ENCODE results near the gene CZIB. TPM values are rescaled to one million over a fixed set of nuclear protein-coding genes. Genes with fewer than 3 reads are reported as not detected.

The CZIB gene
- total and polyA plus RNA-seq, 4 donors: 45.6 to 126 (median 78.1) TPM

GRCh38 chr1:53259932-53260331, 39.5 kb upstream of the CZIB start:
- H3K27ac ChIP-seq (ENCODE audit: low read depth in 1 of 2, low read length in 2 of 2): no peak overlapping the region
- 93% methylated on average over 2 of the region's 2 CpGs for WGBS, 2 donors
- H3K4me3 ChIP-seq (ENCODE audit: low read length in 2 of 2): no peak overlapping the region
- no peaks in the 10 kb centered on the region for H3K27me3 ChIP-seq (ENCODE audit: control insufficient read depth in 1 of 2, insufficient read depth in 2 of 2, low read length in 1 of 2)
- intact Hi-C loops (cut with DNase I): no loop called here
- no peak for DNase-seq
- H3K9me3 ChIP-seq (ENCODE audit: control insufficient read depth, low read length): no peaks in the 10 kb centered on the region
- ATAC-seq (ENCODE audit: low FRiP score): no peak
- H3K36me3 ChIP-seq (ENCODE audit: control insufficient read depth in 1 of 2, insufficient read depth in 2 of 2, low read length in 1 of 2): no peaks in the 10 kb centered on the region
- H3K4me1 ChIP-seq (ENCODE audit: control insufficient read depth in 1 of 2, insufficient read depth in 2 of 2, low read length in 2 of 2): no peaks in the 10 kb centered on the region

GRCh38 chr1:53258216-53258615, 37.8 kb upstream of the CZIB start:
- 82 to 86% methylated on average over 1 of the region's 1 CpG for WGBS, 2 donors
- no peak for ATAC-seq (ENCODE audit: low FRiP score)
- H3K36me3 ChIP-seq (ENCODE audit: control insufficient read depth in 1 of 2, insufficient read depth in 2 of 2, low read length in 1 of 2): no peaks in the 10 kb centered on the region
- H3K27ac ChIP-seq (ENCODE audit: low read depth in 1 of 2, low read length in 2 of 2): no peak overlapping the region
- H3K4me3 ChIP-seq (ENCODE audit: low read length in 2 of 2): no peak overlapping the region
- H3K9me3 ChIP-seq (ENCODE audit: control insufficient read depth, low read length): no peaks in the 10 kb centered on the region
- H3K4me1 ChIP-seq (ENCODE audit: control insufficient read depth in 1 of 2, insufficient read depth in 2 of 2, low read length in 2 of 2): no peaks in the 10 kb centered on the region
- DNase-seq: no peak
- H3K27me3 ChIP-seq (ENCODE audit: control insufficient read depth in 1 of 2, insufficient read depth in 2 of 2, low read length in 1 of 2): no peaks in the 10 kb centered on the region
- intact Hi-C loops (cut with DNase I): no loop called here

DNA sequence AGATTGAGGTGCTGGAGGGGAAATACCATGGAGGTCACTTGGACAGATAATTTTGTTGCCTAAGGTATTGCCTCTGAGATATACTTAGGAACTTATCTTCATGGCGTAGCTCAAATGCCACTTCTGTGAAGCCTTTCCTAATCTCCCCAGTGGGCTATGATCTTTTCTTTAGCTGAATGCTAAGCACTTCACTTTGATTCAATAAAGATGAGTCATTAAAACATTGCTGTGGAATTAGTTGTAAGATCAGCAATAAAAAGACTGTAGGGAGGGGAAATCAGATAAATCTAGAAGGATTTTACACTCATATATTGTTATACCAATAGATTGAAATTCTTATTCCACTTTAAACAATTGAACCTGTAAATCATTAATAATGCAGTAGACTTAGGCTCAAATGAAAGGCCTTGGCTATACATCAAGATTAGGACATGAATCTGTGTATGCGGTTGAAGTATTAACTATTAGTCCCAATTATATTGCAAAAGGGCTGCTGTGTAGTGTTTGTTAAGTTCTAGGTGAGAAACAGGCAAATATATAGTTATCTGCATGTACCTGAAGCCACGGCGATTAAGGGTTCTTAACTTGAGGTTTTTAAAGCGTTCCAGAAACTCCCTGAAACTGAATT, 37.1 kb upstream of the CZIB start:
- intact Hi-C loops (cut with DNase I): no loop called here

GRCh38 chr1:53256511-53257453, 36.3 kb upstream of the CZIB start:
- no peak for DNase-seq
- Histone ChIP-seq H3K27me3 (ENCODE audit: control insufficient read depth in 1 of 2, insufficient read depth in 2 of 2, low read length in 1 of 2) (no peaks in the 10 kb centered on the region), H3K4me1 (ENCODE audit: control insufficient read depth in 1 of 2, insufficient read depth in 2 of 2, low read length in 2 of 2) (no peaks in the 10 kb centered on the region), H3K9me3 (ENCODE audit: control insufficient read depth, low read length) (no peaks in the 10 kb centered on the region), H3K36me3 (ENCODE audit: control insufficient read depth in 1 of 2, insufficient read depth in 2 of 2, low read length in 1 of 2) (no peaks in the 10 kb centered on the region), H3K4me3 (ENCODE audit: low read length in 2 of 2) (no peak overlapping the region), H3K27ac (ENCODE audit: low read depth in 1 of 2, low read length in 2 of 2) (no peak overlapping the region)
- intact Hi-C loops (cut with DNase I): no loop called here
- no peak for ATAC-seq (ENCODE audit: low FRiP score)
- WGBS, 2 donors: 92 to 94% methylated on average over 11 of the region's 11 CpGs

More for the DNA sequence above, 37.1 kb upstream of the CZIB start:
- H3K4me3 ChIP-seq (ENCODE audit: low read length in 2 of 2): no peak overlapping the region
- ATAC-seq (ENCODE audit: low FRiP score): no peak
- no peak for DNase-seq
- no peaks in the 10 kb centered on the region for H3K9me3 ChIP-seq (ENCODE audit: control insufficient read depth, low read length)
- no peaks in the 10 kb centered on the region for H3K4me1 ChIP-seq (ENCODE audit: control insufficient read depth in 1 of 2, insufficient read depth in 2 of 2, low read length in 2 of 2)
- no peak overlapping the region for H3K27ac ChIP-seq (ENCODE audit: low read depth in 1 of 2, low read length in 2 of 2)
- H3K27me3 ChIP-seq (ENCODE audit: control insufficient read depth in 1 of 2, insufficient read depth in 2 of 2, low read length in 1 of 2): no peaks in the 10 kb centered on the region
- no peaks in the 10 kb centered on the region for H3K36me3 ChIP-seq (ENCODE audit: control insufficient read depth in 1 of 2, insufficient read depth in 2 of 2, low read length in 1 of 2)
- 94 to 96% methylated on average over 5 of the region's 5 CpGs for WGBS, 2 donors

- Histone ChIP-seq H3K4me1 (ENCODE audit: control insufficient read depth in 1 of 2, insufficient read depth in 2 of 2, low read length in 2 of 2) (no peaks in the 10 kb centered on the region), H3K9me3 (ENCODE audit: control insufficient read depth, low read length) (no peaks in the 10 kb centered on the region), H3K27ac (ENCODE audit: low read depth in 1 of 2, low read length in 2 of 2) (no peak overlapping the region), H3K36me3 (ENCODE audit: control insufficient read depth in 1 of 2, insufficient read depth in 2 of 2, low read length in 1 of 2) (peaks cover 2 to 4% of the 10 kb centered on the region in 2 donors), H3K27me3 (ENCODE audit: control insufficient read depth in 1 of 2, insufficient read depth in 2 of 2, low read length in 1 of 2) (no peaks in the 10 kb centered on the region), H3K4me3 (ENCODE audit: low read length in 2 of 2) (no peak overlapping the region)
- DNase-seq (no peak), ATAC-seq (ENCODE audit: low FRiP score) (no peak)
- intact Hi-C loops (cut with DNase I): no loop called here
- WGBS, 2 donors: 98 to 99% methylated on average over 4 of the region's 4 CpGs
These were observed 34.6 kb upstream of the CZIB start for GRCh38 chr1:53255031-53255430.

DNA sequence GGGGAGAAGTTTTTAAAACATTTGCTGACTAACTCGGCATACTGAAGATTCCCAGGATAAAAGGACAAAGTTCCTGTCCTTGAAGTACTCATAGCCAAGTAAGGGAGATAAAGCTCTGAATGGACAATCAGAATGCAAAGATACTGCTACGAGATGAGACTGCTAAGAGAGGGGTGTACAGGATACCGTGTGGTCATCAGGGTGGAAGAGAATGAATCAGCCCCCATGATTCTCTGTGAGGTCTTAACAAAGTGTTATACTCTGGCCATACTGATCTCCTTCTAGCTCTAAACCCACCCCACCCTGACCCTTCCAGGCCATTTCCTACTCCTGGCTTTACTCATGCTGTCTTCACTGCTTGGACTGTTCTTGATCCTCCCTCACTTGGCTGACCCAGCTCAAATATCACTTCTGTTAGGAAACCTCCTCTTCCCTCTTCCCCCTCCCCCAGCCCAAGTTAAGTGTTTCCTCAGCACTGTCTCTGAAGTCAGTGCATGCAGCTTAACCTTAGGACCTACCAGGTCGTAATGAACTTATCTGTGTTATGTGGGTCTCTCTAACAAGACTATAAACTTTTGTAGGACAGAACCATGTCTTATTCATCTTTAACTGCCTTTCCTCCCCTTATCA, 33.7 kb upstream of the CZIB start:
- intact Hi-C loops (cut with DNase I): no loop called here
- Histone ChIP-seq H3K4me1 (ENCODE audit: control insufficient read depth in 1 of 2, insufficient read depth in 2 of 2, low read length in 2 of 2) (no peaks in the 10 kb centered on the region), H3K9me3 (ENCODE audit: control insufficient read depth, low read length) (no peaks in the 10 kb centered on the region), H3K27ac (ENCODE audit: low read depth in 1 of 2, low read length in 2 of 2) (no peak overlapping the region), H3K36me3 (ENCODE audit: control insufficient read depth in 1 of 2, insufficient read depth in 2 of 2, low read length in 1 of 2) (peaks cover 6 to 8% of the 10 kb centered on the region in 2 donors), H3K4me3 (ENCODE audit: low read length in 2 of 2) (no peak overlapping the region), H3K27me3 (ENCODE audit: control insufficient read depth in 1 of 2, insufficient read depth in 2 of 2, low read length in 1 of 2) (no peaks in the 10 kb centered on the region)
- WGBS, 2 donors: 82 to 90% methylated on average over 4 of the region's 4 CpGs
- ATAC-seq (ENCODE audit: low FRiP score) (no peak), DNase-seq (no peak)

- peaks cover 6 to 8% of the 10 kb centered on the region in 2 donors for H3K36me3 ChIP-seq (ENCODE audit: control insufficient read depth in 1 of 2, insufficient read depth in 2 of 2, low read length in 1 of 2)
- no peaks in the 10 kb centered on the region for H3K9me3 ChIP-seq (ENCODE audit: control insufficient read depth, low read length)
- H3K27me3 ChIP-seq (ENCODE audit: control insufficient read depth in 1 of 2, insufficient read depth in 2 of 2, low read length in 1 of 2): no peaks in the 10 kb centered on the region
- H3K27ac ChIP-seq (ENCODE audit: low read depth in 1 of 2, low read length in 2 of 2): no peak overlapping the region
- ATAC-seq (ENCODE audit: low FRiP score): no peak
- H3K4me3 ChIP-seq (ENCODE audit: low read length in 2 of 2): no peak overlapping the region
- intact Hi-C loops (cut with DNase I): no loop called here
- DNase-seq: no peak
- 92% methylated on average over 4 of the region's 4 CpGs for whole genome bisulfite sequencing, 2 donors
- no peaks in the 10 kb centered on the region for H3K4me1 ChIP-seq (ENCODE audit: control insufficient read depth in 1 of 2, insufficient read depth in 2 of 2, low read length in 2 of 2)
These were observed 29.9 kb upstream of the CZIB start for GRCh38 chr1:53250325-53250724.

GRCh38 chr1:53249706-53250105, 29.3 kb upstream of the CZIB start:
- Histone ChIP-seq H3K4me3 (ENCODE audit: low read length in 2 of 2) (no peak overlapping the region), H3K36me3 (ENCODE audit: control insufficient read depth in 1 of 2, insufficient read depth in 2 of 2, low read length in 1 of 2) (peaks cover 6 to 10% of the 10 kb centered on the region in 2 donors), H3K4me1 (ENCODE audit: control insufficient read depth in 1 of 2, insufficient read depth in 2 of 2, low read length in 2 of 2) (no peaks in the 10 kb centered on the region), H3K27ac (ENCODE audit: low read depth in 1 of 2, low read length in 2 of 2) (no peak overlapping the region), H3K9me3 (ENCODE audit: control insufficient read depth, low read length) (no peaks in the 10 kb centered on the region), H3K27me3 (ENCODE audit: control insufficient read depth in 1 of 2, insufficient read depth in 2 of 2, low read length in 1 of 2) (no peaks in the 10 kb centered on the region)
- WGBS, 2 donors: 34 to 45% methylated on average over 3 of the region's 3 CpGs
- no peak for ATAC-seq (ENCODE audit: low FRiP score)
- no peak for DNase-seq
- intact Hi-C loops (cut with DNase I): no loop called here

All from aorta (tissue), 5 donors.